Testis (tissue), 3 donors: ENCODE measurements around the gene FSTL5. TPM values are rescaled to one million over a fixed set of nuclear protein-coding genes. Genes with fewer than 3 reads are reported as not detected.

Experiments
- DNase-seq: peaks from one replicate; pipeline ENCODE4 v3.0.0-alpha.2; 2019
- H3K27ac ChIP-seq, 2 donors: fragments of 200-600 bp; sonication (generic); one replicate each; pipeline ENCODE4 v1.5.1; 2019
- H3K27me3 ChIP-seq: fragments of 200-600 bp; sonication (generic); one replicate; pipeline ENCODE4 v1.5.1; 2019
- H3K36me3 ChIP-seq: fragments of 200-600 bp; sonication (generic); one replicate; pipeline ENCODE4 v1.5.1; 2017; ENCODE audit warnings: low read depth; ENCODE audit errors: missing control alignments
- H3K4me1 ChIP-seq: fragments of 200-600 bp; sonication (generic); one replicate; pipeline ENCODE4 v1.5.1; 2019
- H3K4me3 ChIP-seq, 2 donors: fragments of 200-600 bp; sonication (generic); one replicate each; pipeline ENCODE4 v1.5.1; 2017 to 2019
- H3K9me3 ChIP-seq: fragments of 200-600 bp; sonication (generic); one replicate; pipeline ENCODE4 v1.5.1; 2017
- CTCF ChIP-seq, 3 experiments: fragments of 450-650 bp in 2 of 3; fragments of 200-600 bp in 1 of 3; sonication (generic) in 1 of 3; IDR thresholded peaks; one replicate each; pipeline ENCODE4 v1.5.1; 2016 to 2019; ENCODE audit warnings: antibody characterized with exemption in 3 of 3, mild to moderate bottlenecking in 2 of 3, moderate library complexity in 1 of 3
- POLR2A ChIP-seq: fragments of 450-650 bp; IDR thresholded peaks from one replicate; pipeline ENCODE4 v1.6.1; 2017; ENCODE audit warnings: antibody characterized with exemption, mild to moderate bottlenecking, moderate library complexity
- WGBS, 2 donors: methylation state at CpG; one replicate each; pipeline ENCODE4 v1.1.5; 2018; 5-methylcytosine and 5-hydroxymethylcytosine counted together
- intact Hi-C: fragments of 100-400 bp; cut with DNase I; formaldehyde crosslinking; loops from one replicate; pipeline ENCODE4 v1.15.1; 2023; ENCODE audit warnings: low total_unique reads
- polyA plus RNA-seq: library from polyadenylated mRNA; stranded (reverse); fragments of 350-450 nt; fragmentation: Illumina TruSeq; extraction: RNeasy Lipid Tissue Mini Kit (QIAGEN cat#74804); gene quantifications from one replicate; pipeline ENCODE4 v1.2.3, GENCODE V29; 2014; ENCODE audit warnings: low read depth, low replicate concordance; ENCODE audit not compliant: insufficient read depth
- total RNA-seq, 2 donors: library from RNA; depleted of rRNA; stranded (reverse); fragments of >200 nt; gene quantifications; one replicate each; pipeline ENCODE4 v1.2.3, GENCODE V29; 2016

FSTL5 gene
- total and polyA plus RNA-seq, 3 donors from 2014 or later, result 0.57 to 1.0 (median 0.68) TPM

DNA sequence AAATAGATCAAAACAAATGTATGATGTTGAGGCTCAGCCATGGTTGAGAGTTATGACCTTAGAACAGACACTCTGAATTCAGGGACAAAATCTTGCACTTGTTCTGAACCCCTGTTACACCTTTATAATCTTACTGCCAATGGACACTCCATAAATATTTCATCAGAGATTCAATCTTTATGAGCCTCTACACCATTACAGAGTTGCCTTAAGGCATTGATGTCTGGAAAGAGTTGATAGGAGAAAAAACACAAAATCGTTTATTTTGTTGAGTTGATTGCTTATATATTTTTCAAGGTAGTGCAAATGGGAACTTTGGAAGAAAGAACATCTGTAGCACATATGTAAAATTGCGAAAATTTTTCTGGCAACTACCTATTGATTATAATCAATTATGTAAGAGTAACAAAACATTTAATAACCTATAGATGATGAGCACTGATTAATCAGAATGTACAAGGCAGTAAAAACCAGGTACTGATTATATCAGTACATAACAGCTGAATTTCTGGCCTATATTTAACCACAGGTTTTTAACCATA, 568.5 kb downstream of the FSTL5 start:
- H3K27ac ChIP-seq, result no peak overlapping the region
- intact Hi-C loops, result no loop called here
- H3K36me3 ChIP-seq, result no peaks in the 10 kb centered on the region
- DNase-seq, result no peak
- TF ChIP-seq POLR2A (no peak), CTCF (IDR thresholded peaks at IDR 0.05) (no peak)
- H3K4me1 ChIP-seq, result no peaks in the 10 kb centered on the region
- 83 to 84% methylated on average over 2 of the region's 2 CpGs for WGBS, 2 donors
- H3K9me3 ChIP-seq, result no peaks in the 10 kb centered on the region
- no peaks in the 10 kb centered on the region for H3K27me3 ChIP-seq
- no peak overlapping the region for H3K4me3 ChIP-seq

GRCh38 chr4:161585011-161585410, 578.8 kb downstream of the FSTL5 start:
- 80 to 84% methylated on average over 6 of the region's 6 CpGs for WGBS, 2 donors
- TF ChIP-seq CTCF (IDR thresholded peaks at IDR 0.05) (no peak), POLR2A (no peak)
- intact Hi-C loops, result no loop called here
- Histone ChIP-seq H3K36me3 (no peaks in the 10 kb centered on the region), H3K4me3 (no peak overlapping the region), H3K27ac (no peak overlapping the region), H3K27me3 (no peaks in the 10 kb centered on the region), H3K4me1 (no peaks in the 10 kb centered on the region), H3K9me3 (no peaks in the 10 kb centered on the region)
- DNase-seq, result no peak

DNA sequence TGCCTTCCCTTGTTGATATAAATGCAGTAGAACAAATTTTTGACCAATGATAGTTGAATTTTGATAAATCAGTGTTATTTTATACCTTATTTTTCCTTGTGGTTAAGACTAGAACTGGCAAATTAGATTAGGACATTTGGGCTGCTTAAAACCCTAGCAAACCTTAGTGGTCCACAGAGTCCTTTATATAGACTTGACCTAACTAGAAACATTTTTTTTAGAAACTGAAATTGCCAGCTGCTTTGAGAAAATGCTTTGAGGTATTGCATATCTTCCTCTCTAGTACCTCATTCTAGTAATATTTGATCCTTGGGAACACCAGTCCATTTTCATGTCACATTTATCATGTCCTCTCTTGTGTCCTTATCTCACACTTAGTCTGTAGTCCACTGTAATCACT, 580.3 kb downstream of the FSTL5 start:
- Histone ChIP-seq H3K36me3 (no peaks in the 10 kb centered on the region), H3K27me3 (no peaks in the 10 kb centered on the region), H3K4me3 (no peak overlapping the region), H3K9me3 (no peaks in the 10 kb centered on the region), H3K4me1 (no peaks in the 10 kb centered on the region), H3K27ac (no peak overlapping the region)
- intact Hi-C loops, result no loop called here
- no peak for DNase-seq
- TF ChIP-seq POLR2A (no peak), CTCF (IDR thresholded peaks at IDR 0.05) (no peak)

DNA sequence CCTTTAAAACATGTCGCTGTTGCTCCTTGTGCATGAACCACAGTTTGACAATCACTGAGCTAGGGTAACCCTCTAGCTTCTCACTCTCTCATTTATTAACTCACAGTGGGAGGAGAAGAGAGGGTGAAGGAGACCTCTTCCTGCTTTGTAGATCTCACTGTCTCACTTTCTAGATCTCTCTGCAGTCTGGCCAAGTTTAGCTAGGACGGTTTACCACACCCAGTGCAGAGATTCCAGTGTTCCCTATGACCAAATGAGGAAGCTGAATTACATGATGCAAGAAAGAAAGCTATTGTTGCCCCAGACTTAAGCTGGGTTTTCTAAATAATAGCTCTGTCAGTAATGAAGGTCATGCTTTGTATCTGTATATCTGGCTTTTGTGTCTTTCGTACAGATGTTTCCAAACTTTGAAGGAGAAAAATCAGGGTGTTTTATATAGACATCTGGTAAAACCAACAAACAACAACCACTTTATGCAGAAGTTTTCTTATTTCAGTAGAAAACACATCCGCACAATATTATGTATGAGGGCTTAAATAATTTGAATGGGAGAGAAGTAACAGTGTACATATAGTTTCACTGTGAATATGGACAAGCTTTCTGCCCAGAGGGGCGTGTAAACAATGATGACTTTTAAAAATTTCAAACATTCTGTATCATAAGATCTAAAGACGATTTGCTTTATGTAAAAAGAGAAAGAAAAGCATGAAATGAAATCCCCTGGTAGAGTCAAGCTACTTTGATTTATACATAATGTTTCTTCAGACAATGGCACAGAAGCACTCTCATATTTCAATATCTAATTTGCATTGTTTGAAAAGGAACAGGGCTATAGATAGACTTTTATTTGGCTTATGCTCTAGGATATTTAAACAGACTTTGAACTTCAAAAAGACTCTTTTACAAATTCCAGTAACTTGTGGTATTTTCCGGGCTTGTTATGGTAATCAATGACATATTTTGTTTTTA, 582.3 kb downstream of the FSTL5 start:
- no peak for DNase-seq
- H3K9me3 ChIP-seq, result no peaks in the 10 kb centered on the region
- TF ChIP-seq POLR2A, result no peak
- no peaks in the 10 kb centered on the region for H3K27me3 ChIP-seq
- no peaks in the 10 kb centered on the region for H3K36me3 ChIP-seq
- WGBS, 2 donors, result 79 to 82% methylated on average over 7 of the region's 7 CpGs
- no peak overlapping the region for H3K4me3 ChIP-seq
- intact Hi-C loops, result no loop called here
- no peak overlapping the region for H3K27ac ChIP-seq
- no peaks in the 10 kb centered on the region for H3K4me1 ChIP-seq

DNA sequence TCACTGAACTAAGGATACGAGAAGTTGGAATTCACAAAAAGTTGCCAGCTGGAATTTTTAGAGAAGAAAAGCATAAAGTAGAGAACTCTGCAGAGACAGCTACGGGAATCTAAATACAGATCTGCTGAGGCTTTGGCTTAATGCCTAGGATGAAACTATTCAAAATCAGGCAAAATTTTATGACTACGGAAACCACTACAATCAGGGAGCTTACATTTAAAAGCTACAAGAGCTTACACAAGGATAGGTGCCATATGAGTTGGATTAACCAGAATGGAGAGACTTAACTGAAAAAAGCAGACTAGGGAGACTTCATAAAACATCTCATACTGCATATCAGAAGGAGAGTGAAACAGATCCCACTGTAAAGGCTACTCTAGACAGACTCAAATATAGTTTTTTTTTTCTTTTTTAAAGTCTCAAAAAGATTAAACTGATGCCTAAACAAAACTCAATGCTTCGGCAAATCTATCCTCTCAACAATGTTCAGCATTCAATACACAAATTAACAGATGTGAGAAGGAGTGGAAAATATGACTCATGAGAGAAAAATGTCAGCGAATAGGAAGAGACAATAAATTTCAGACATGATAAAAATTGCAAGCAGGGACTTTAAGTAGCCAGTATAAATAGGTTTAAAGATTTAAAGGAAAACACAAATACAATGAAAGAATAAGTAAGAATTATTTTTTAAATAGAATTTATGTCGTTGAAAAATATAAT, 586.1 kb downstream of the FSTL5 start:
- no peaks in the 10 kb centered on the region for H3K4me1 ChIP-seq
- no peak for DNase-seq
- TF ChIP-seq POLR2A (no peak), CTCF (IDR thresholded peaks at IDR 0.05) (no peak)
- no peak overlapping the region for H3K27ac ChIP-seq
- WGBS, 2 donors, result 46 to 64% methylated on average over 6 of the region's 6 CpGs
- H3K27me3 ChIP-seq, result no peaks in the 10 kb centered on the region
- no peak overlapping the region for H3K4me3 ChIP-seq
- no peaks in the 10 kb centered on the region for H3K9me3 ChIP-seq
- intact Hi-C loops, result no loop called here
- no peaks in the 10 kb centered on the region for H3K36me3 ChIP-seq
